HepG2 (cell line): ENCODE results near the gene POPDC2. TPM values are rescaled to one million over a fixed set of nuclear protein-coding genes. Genes with fewer than 3 reads are reported as not detected.

Experiments used
- ATAC-seq: fragments of 200-7000 bp; cut with Tn5 transposase; 3 replicates; pipeline ENCODE4 v1.9.1; 2020; ENCODE audit warnings: mild to moderate bottlenecking, moderate library complexity
- BruUV-seq: library from RNA; stranded (reverse); fragments of 400-500 nt; replicated peaks from 2 replicates; lab custom pipeline; 2021; lab: Mats Ljungman, UMichigan
- CTCF ChIA-PET: fragments of 300-600 bp; formaldehyde crosslinking; extraction: SDS; loops from one replicate; lab custom pipeline; 2021; ENCODE audit warnings: low total read pairs, inconsistent platforms, low intra/inter-chr PET ratio; lab: Yijun Ruan, JAX
- POLR2A ChIA-PET: fragments of 350-600 bp; sonication (Branson Sonifier 250); formaldehyde crosslinking; loops from one replicate; lab custom pipeline; 2020; ENCODE audit warnings: antibody characterized with exemption, inconsistent platforms; lab: Yijun Ruan, JAX
- DNase-seq: peaks from one replicate; pipeline ENCODE4 v3.0.0-alpha.2; 2015; ENCODE audit warnings: low spot score
- FAIRE-seq: peaks from 3 replicates; lab custom pipeline; 2011; peaks lifted over from hg19 to GRCh38; lab: Jason Lieb, UNC
- H2AFZ ChIP-seq: one replicate; pipeline ENCODE4 v1.6.1; 2011; ENCODE audit warnings: low read length, inconsistent platforms
- H3K27ac ChIP-seq: fragments of 300-600 bp; 3 replicates; pipeline ENCODE4 v1.8.0; 2011; ENCODE audit warnings: mixed run types, mild to moderate bottlenecking, mixed read lengths, low read length, inconsistent platforms; ENCODE audit not compliant: insufficient read depth; ENCODE audit errors: extremely low read length
- H3K27me3 ChIP-seq, 2 experiments: fragments of 200-600 bp in 1 of 2; 2 replicates in 1 of 2; 3 replicates in 1 of 2; pipeline versions ENCODE4 v1.6.0 to v1.8.0; 2011; ENCODE audit warnings: low read length in 2 of 2, mild to moderate bottlenecking in 2 of 2, moderate library complexity in 2 of 2, inconsistent platforms in 1 of 2; ENCODE audit not compliant: insufficient read depth in 2 of 2, control insufficient read depth in 1 of 2
- H3K36me3 ChIP-seq, 2 experiments: fragments of 200-600 bp in 1 of 2; replicated peaks in 1 of 2; 2 replicates in 1 of 2; 3 replicates in 1 of 2; pipeline versions ENCODE4 v1.5.1 to v1.8.0; 2011; ENCODE audit warnings: low read length in 2 of 2, inconsistent platforms in 1 of 2; ENCODE audit not compliant: insufficient read depth in 2 of 2, control insufficient read depth in 1 of 2
- H3K4me1 ChIP-seq: 2 replicates; pipeline ENCODE4 v1.5.1; 2012; ENCODE audit warnings: low read length, inconsistent platforms; ENCODE audit not compliant: insufficient read depth
- H3K4me2 ChIP-seq: 2 replicates; pipeline ENCODE4 v1.6.0; 2011; ENCODE audit warnings: low read depth, low read length, inconsistent platforms
- H3K4me3 ChIP-seq, 3 experiments: fragments of 200-600 bp in 1 of 3; sonication (generic), shearing (Covaris generic) in 1 of 3; replicated peaks in 1 of 3; 2 replicates each; pipeline ENCODE4 v1.5.1; 2011 to 2016; ENCODE audit warnings: low read length in 3 of 3, inconsistent platforms in 2 of 3, low read depth in 2 of 3, mild to moderate bottlenecking in 2 of 3, control low read depth in 1 of 3, mixed read lengths in 1 of 3; ENCODE audit not compliant: insufficient read depth in 1 of 3
- H3K79me2 ChIP-seq: one replicate; pipeline ENCODE4 v1.6.1; 2011; ENCODE audit warnings: low read length, inconsistent platforms; ENCODE audit not compliant: insufficient read depth
- H3K9ac ChIP-seq: 2 replicates; pipeline ENCODE4 v1.6.0; 2011; ENCODE audit warnings: mild to moderate bottlenecking, low read depth, low read length, inconsistent platforms; ENCODE audit not compliant: insufficient read depth
- H3K9me3 ChIP-seq: 2 replicates; pipeline ENCODE4 v1.5.1; 2012; ENCODE audit warnings: mild to moderate bottlenecking, low read length
- H4K20me1 ChIP-seq: 2 replicates; pipeline ENCODE4 v1.6.0; 2011; ENCODE audit warnings: inconsistent platforms, mild to moderate bottlenecking, low read length, moderate library complexity; ENCODE audit not compliant: insufficient read depth
- ATF4 ChIP-seq, 2 experiments: fragments of 450-650 bp in 1 of 2; sonication (generic) in 1 of 2; formaldehyde crosslinking; IDR thresholded peaks; 2 replicates each; pipeline versions ENCODE4 v1.5.0 to v1.8.0; 2020 to 2022; ENCODE audit warnings: mild to moderate bottlenecking in 1 of 2, missing genetic modification reagents in 1 of 2
- EEA1 ChIP-seq: sonication (generic); formaldehyde crosslinking; IDR thresholded peaks from 2 replicates; pipeline ENCODE4 v1.5.1; 2020; ENCODE audit warnings: mild to moderate bottlenecking, missing genetic modification reagents, borderline replicate concordance
- GPN1 ChIP-seq: sonication (generic); formaldehyde crosslinking; IDR thresholded peaks from 2 replicates; pipeline ENCODE4 v1.5.1; 2020; ENCODE audit warnings: missing genetic modification reagents, borderline replicate concordance
- HOXA5 ChIP-seq: sonication (generic); formaldehyde crosslinking; IDR thresholded peaks from 2 replicates; pipeline ENCODE4 v1.4.0; 2020; ENCODE audit warnings: missing genetic modification reagents
- JUND ChIP-seq: sonication (generic); formaldehyde crosslinking; IDR thresholded peaks from 2 replicates; pipeline ENCODE4 v1.8.0; 2022; ENCODE audit warnings: mild to moderate bottlenecking, missing genetic modification reagents
- KLF15 ChIP-seq: sonication (generic); formaldehyde crosslinking; IDR thresholded peaks from 2 replicates; pipeline ENCODE4 v1.8.1; 2023; ENCODE audit warnings: borderline replicate concordance, mild to moderate bottlenecking, inconsistent platforms, missing genetic modification reagents, mixed read lengths
- POGZ ChIP-seq: sonication (generic); formaldehyde crosslinking; IDR thresholded peaks from 2 replicates; pipeline ENCODE4 v1.4.0; 2020; ENCODE audit warnings: mild to moderate bottlenecking, missing genetic modification reagents
- SIX1 ChIP-seq: sonication (generic); formaldehyde crosslinking; IDR thresholded peaks from 2 replicates; pipeline ENCODE4 v1.4.0; 2020; ENCODE audit warnings: missing genetic modification reagents, borderline replicate concordance
- SOX6 ChIP-seq, 2 experiments: fragments of 450-650 bp in 1 of 2; sonication (generic) in 1 of 2; formaldehyde crosslinking in 1 of 2; IDR thresholded peaks; 2 replicates each; pipeline versions ENCODE4 v1.4.0 to v1.6.1; 2017 to 2020; ENCODE audit warnings: antibody characterized with exemption in 1 of 2, mild to moderate bottlenecking in 1 of 2, missing genetic modification reagents in 1 of 2
- WIZ ChIP-seq: sonication (generic); formaldehyde crosslinking; IDR thresholded peaks from 2 replicates; pipeline ENCODE4 v1.5.1; 2020; ENCODE audit warnings: mild to moderate bottlenecking, missing genetic modification reagents
- XBP1 ChIP-seq: sonication (generic); formaldehyde crosslinking; IDR thresholded peaks from 2 replicates; pipeline ENCODE4 v1.5.0; 2020; ENCODE audit warnings: missing genetic modification reagents
- ZNF160 ChIP-seq: sonication (generic); formaldehyde crosslinking; IDR thresholded peaks from 2 replicates; pipeline ENCODE4 v1.8.0; 2022; ENCODE audit warnings: mild to moderate bottlenecking, inconsistent platforms, missing genetic modification reagents
- ZNF335 ChIP-seq: sonication (generic); formaldehyde crosslinking; IDR thresholded peaks from 2 replicates; pipeline ENCODE4 v1.4.0; 2020; ENCODE audit warnings: missing genetic modification reagents
- ZNF552 ChIP-seq: sonication (generic); formaldehyde crosslinking; IDR thresholded peaks from 2 replicates; pipeline ENCODE4 v1.9.0; 2022; ENCODE audit warnings: missing genetic modification reagents, mild to moderate bottlenecking, borderline replicate concordance
- ZNF563 ChIP-seq: sonication (generic); formaldehyde crosslinking; IDR thresholded peaks from 2 replicates; pipeline ENCODE4 v1.8.0; 2022; ENCODE audit warnings: mild to moderate bottlenecking, moderate library complexity, missing genetic modification reagents
- ZNF660 ChIP-seq: sonication (generic); formaldehyde crosslinking; IDR thresholded peaks from 2 replicates; pipeline ENCODE4 v1.5.1; 2020; ENCODE audit warnings: mild to moderate bottlenecking, low read depth, missing genetic modification reagents, borderline replicate concordance
- WGBS: methylation state at CpG from one replicate; pipeline ENCODE4 v1.1.6; 2017; ENCODE audit warnings: low lambda C conversion rate; 5-methylcytosine and 5-hydroxymethylcytosine counted together
- in situ Hi-C: cut with HindIII; loops from 2 replicates; pipeline ENCODE4 v1.10.0; 2017; ENCODE audit warnings: low pct_unique_long_range_greater_than_20kb; ENCODE audit not compliant: extremely low pct_ligation_motif_present
- intact Hi-C: fragments of 100-400 bp; cut with micrococcal nuclease; formaldehyde crosslinking; loops from one replicate; pipeline ENCODE4 v1.10.0; 2022; ENCODE audit not compliant: unreplicated experiment
- polyA plus RNA-seq, 8 experiments: library from polyadenylated mRNA; depleted of rRNA in 3 of 8; stranded (reverse) in 7 of 8; unstranded in 1 of 8; fragments of >200 nt; fragmentation: Illumina TruSeq in 4 of 8; extraction: Trizol in 4 of 8; gene quantifications; 2 replicates each; pipeline versions ENCODE4 v1.2.1 to v1.2.3, GENCODE V29; 2011 to 2016; ENCODE audit warnings: low read depth in 4 of 8, missing spikeins in 1 of 8, mixed read lengths in 1 of 8; ENCODE audit not compliant: insufficient read depth in 1 of 8
- total RNA-seq, 5 experiments: library from RNA; depleted of rRNA; stranded (reverse); fragments of >200 nt; fragmentation: Illumina TruSeq; extraction: Trizol; gene quantifications; 2 replicates each; pipeline ENCODE4 v1.2.3, GENCODE V29; 2016; ENCODE audit warnings: low read depth in 1 of 5
- TF ChIP-seq, protein P1 (sequence below): sonication (generic); formaldehyde crosslinking; IDR thresholded peaks from 2 replicates; pipeline ENCODE4 v1.8.0; 2022; ENCODE audit warnings: mild to moderate bottlenecking, missing genetic modification reagents

POPDC2 gene
- total and polyA plus RNA-seq, 2 of the 13 experiments (the other 11 are each of a cell fraction or from before 2014, with no cell fraction given) = 0.18 to 0.58 TPM

DNA sequence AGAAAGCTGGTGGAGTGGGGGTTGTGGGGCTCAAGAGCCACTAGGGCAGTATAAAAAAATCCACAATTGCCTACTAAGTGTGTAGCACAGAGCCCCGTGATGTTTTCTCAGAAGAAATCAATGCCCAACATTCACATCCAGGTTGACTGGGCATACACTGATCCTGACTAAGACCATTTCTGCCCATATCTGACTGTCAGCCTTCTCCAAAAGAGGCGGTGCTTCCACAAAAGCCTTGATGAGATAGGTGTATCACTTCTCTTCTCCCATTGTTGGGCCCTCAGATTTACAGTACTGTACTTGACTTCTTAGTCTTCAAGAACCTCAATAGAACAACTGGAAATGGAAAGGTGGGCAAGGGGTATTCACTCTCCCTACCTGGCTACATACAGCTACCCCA is 1.4 kb downstream of the POPDC2 start (continued):
- no peak for TF ChIP-seq JUND
- TF ChIP-seq ZNF660 (CRISPR knock-in tag) = no peak
- TF ChIP-seq ZNF335 (CRISPR knock-in tag) = no peak
- no peak for TF ChIP-seq ATF4 (CRISPR knock-in tag; IDR thresholded peaks at IDR 0.05)
- TF ChIP-seq EEA1 (CRISPR knock-in tag) = no peak
- TF ChIP-seq HOXA5 (CRISPR knock-in tag) = no peak

- ATAC-seq = no peak
- Histone ChIP-seq H3K79me2 (no peaks in the 10 kb centered on the region), H3K27ac (no peak overlapping the region), H3K36me3 (no peaks in the 10 kb centered on the region), H3K4me3 (no peak overlapping the region), H3K4me2 (no peak overlapping the region), H3K27me3 (no peaks in the 10 kb centered on the region), H4K20me1 (no peaks in the 10 kb centered on the region), H3K4me1 (no peaks in the 10 kb centered on the region), H3K9me3 (no peaks in the 10 kb centered on the region), H2AFZ (no peak overlapping the region), H3K9ac (no peak overlapping the region)
- intact Hi-C loops = no loop called here
- CTCF ChIA-PET = no interaction called here
- TF ChIP-seq WIZ (CRISPR knock-in tag) = no peak
- TF ChIP-seq KLF15 (CRISPR knock-in tag) = no peak
- no peak for TF ChIP-seq ZNF552 (CRISPR knock-in tag)
- no peak for TF ChIP-seq XBP1 (CRISPR knock-in tag)
- TF ChIP-seq SIX1 (CRISPR knock-in tag) = no peak
- TF ChIP-seq, protein P1, sequence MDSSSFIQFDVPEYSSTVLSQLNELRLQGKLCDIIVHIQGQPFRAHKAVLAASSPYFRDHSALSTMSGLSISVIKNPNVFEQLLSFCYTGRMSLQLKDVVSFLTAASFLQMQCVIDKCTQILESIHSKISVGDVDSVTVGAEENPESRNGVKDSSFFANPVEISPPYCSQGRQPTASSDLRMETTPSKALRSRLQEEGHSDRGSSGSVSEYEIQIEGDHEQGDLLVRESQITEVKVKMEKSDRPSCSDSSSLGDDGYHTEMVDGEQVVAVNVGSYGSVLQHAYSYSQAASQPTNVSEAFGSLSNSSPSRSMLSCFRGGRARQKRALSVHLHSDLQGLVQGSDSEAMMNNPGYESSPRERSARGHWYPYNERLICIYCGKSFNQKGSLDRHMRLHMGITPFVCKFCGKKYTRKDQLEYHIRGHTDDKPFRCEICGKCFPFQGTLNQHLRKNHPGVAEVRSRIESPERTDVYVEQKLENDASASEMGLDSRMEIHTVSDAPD (CRISPR knock-in tag) = no peak
- no peak for TF ChIP-seq ZNF160 (CRISPR knock-in tag)
- no peak for TF ChIP-seq SOX6 (IDR thresholded peaks at IDR 0.05)
- no peak for TF ChIP-seq SOX6 (CRISPR knock-in tag; IDR thresholded peaks at IDR 0.05)
- no peak for TF ChIP-seq POGZ (CRISPR knock-in tag)
- no peak for TF ChIP-seq GPN1 (CRISPR knock-in tag)
- TF ChIP-seq ZNF563 (CRISPR knock-in tag) = no peak
- 76% methylated on average over 4 of the region's 4 CpGs for WGBS
- no peak for DNase-seq
- BruUV-seq = no TSS peak
- in situ Hi-C loops = no loop called here
- FAIRE-seq = no peak
- POLR2A ChIA-PET = no interaction called here
These were observed 2.3 kb downstream of the POPDC2 start for GRCh38 chr3:119657887-119658702.
